HG03095 (cell line): ENCODE data around the gene COX6B2.

Source experiments
- ATAC-seq: cut with Tn5 transposase; IDR thresholded peaks from one replicate; pipeline ENCODE4 v1.9.1; 2021; ENCODE audit warnings: moderate library complexity; ENCODE audit not compliant: unreplicated experiment

The COX6B2 gene

GRCh38 chr19:55383279-55384130, 29.0 kb upstream of the COX6B2 start:
- ATAC-seq: no peak

- ATAC-seq: no peak
These were observed 28.1 kb upstream of the COX6B2 start for GRCh38 chr19:55382522-55383054.

GRCh38 chr19:55382013-55382412, 27.5 kb upstream of the COX6B2 start:
- ATAC-seq: no peak

- ATAC-seq: no peak
These were observed 24.7 kb upstream of the COX6B2 start for GRCh38 chr19:55379174-55379573.

- no peak for ATAC-seq
These were observed 23.0 kb upstream of the COX6B2 start for GRCh38 chr19:55377356-55378131.

GRCh38 chr19:55376241-55376933, 21.9 kb upstream of the COX6B2 start, which contains the start of gene TMEM190:
Gene TMEM190, plus strand, starts transcription at chr19:55376826. Its CDS starts 28 bp downstream, at chr19:55376854.
- no peak for ATAC-seq

- ATAC-seq: no peak
These were observed 19.7 kb upstream of the COX6B2 start for GRCh38 chr19:55373993-55374757.

- ATAC-seq: no peak
These were observed 18.9 kb upstream of the COX6B2 start for GRCh38 chr19:55373306-55373992.

- no peak for ATAC-seq
These were observed 18.0 kb upstream of the COX6B2 start for GRCh38 chr19:55372316-55373081.

- no peak for ATAC-seq
These were observed 15.9 kb upstream of the COX6B2 start, which contains the start of gene IL11 for GRCh38 chr19:55370305-55370988. Gene IL11, minus strand, starts transcription at chr19:55370463. Its CDS starts 153 bp downstream, at chr19:55370310.

GRCh38 chr19:55369653-55370304, 15.3 kb upstream of the COX6B2 start:
- no peak for ATAC-seq

GRCh38 chr19:55368701-55369563, 14.4 kb upstream of the COX6B2 start:
- ATAC-seq: no peak

GRCh38 chr19:55368106-55368505, 13.6 kb upstream of the COX6B2 start:
- ATAC-seq: no peak

GRCh38 chr19:55366790-55367189, 12.3 kb upstream of the COX6B2 start:
- no peak for ATAC-seq

- no peak for ATAC-seq
These were observed 11.4 kb upstream of the COX6B2 start for GRCh38 chr19:55365964-55366363.

GRCh38 chr19:55365245-55365644, 10.7 kb upstream of the COX6B2 start:
- ATAC-seq: no peak
